A673 (cell line): Measurements from ENCODE around the gene WDR31.

Source experiments
- EZH2 ChIP-seq: fragments of 200-600 bp; sonication (generic); IDR thresholded peaks from 2 replicates; pipeline ENCODE4 v1.6.1; 2017; ENCODE audit warnings: borderline replicate concordance, low read depth, mild to moderate bottlenecking, mixed read lengths, antibody characterized with exemption, low read length; ENCODE audit not compliant: poor library complexity, severe bottlenecking
- TF ChIP-seq, protein P1 (sequence below): fragments of 300-800, 200-600 bp; sonication (generic); conservative IDR thresholded peaks from 2 replicates; pipeline ENCODE4 v1.5.1; 2017; ENCODE audit warnings: low read depth, mild to moderate bottlenecking, antibody characterized with exemption, low read length, moderate library complexity, mixed read lengths

- TF ChIP-seq, protein P1, sequence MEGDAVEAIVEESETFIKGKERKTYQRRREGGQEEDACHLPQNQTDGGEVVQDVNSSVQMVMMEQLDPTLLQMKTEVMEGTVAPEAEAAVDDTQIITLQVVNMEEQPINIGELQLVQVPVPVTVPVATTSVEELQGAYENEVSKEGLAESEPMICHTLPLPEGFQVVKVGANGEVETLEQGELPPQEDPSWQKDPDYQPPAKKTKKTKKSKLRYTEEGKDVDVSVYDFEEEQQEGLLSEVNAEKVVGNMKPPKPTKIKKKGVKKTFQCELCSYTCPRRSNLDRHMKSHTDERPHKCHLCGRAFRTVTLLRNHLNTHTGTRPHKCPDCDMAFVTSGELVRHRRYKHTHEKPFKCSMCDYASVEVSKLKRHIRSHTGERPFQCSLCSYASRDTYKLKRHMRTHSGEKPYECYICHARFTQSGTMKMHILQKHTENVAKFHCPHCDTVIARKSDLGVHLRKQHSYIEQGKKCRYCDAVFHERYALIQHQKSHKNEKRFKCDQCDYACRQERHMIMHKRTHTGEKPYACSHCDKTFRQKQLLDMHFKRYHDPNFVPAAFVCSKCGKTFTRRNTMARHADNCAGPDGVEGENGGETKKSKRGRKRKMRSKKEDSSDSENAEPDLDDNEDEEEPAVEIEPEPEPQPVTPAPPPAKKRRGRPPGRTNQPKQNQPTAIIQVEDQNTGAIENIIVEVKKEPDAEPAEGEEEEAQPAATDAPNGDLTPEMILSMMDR: no peak
- TF ChIP-seq EZH2: no peak
Measured at GRCh38 chr9:113341712-113342410, 1.8 kb upstream of the WDR31 start.
